HG03521 (cell line): ENCODE data around the gene DCDC1.
"Not testable (repeated sequence)": the region's sequence is repeated elsewhere in the genome, so short reads cannot be mapped to it uniquely, and the experiment has no call there.

Experiments
- ATAC-seq: cut with Tn5 transposase; IDR thresholded peaks from one replicate; pipeline ENCODE4 v1.9.1; 2021; ENCODE audit warnings: mild to moderate bottlenecking, moderate library complexity; ENCODE audit not compliant: unreplicated experiment

Gene DCDC1

DNA sequence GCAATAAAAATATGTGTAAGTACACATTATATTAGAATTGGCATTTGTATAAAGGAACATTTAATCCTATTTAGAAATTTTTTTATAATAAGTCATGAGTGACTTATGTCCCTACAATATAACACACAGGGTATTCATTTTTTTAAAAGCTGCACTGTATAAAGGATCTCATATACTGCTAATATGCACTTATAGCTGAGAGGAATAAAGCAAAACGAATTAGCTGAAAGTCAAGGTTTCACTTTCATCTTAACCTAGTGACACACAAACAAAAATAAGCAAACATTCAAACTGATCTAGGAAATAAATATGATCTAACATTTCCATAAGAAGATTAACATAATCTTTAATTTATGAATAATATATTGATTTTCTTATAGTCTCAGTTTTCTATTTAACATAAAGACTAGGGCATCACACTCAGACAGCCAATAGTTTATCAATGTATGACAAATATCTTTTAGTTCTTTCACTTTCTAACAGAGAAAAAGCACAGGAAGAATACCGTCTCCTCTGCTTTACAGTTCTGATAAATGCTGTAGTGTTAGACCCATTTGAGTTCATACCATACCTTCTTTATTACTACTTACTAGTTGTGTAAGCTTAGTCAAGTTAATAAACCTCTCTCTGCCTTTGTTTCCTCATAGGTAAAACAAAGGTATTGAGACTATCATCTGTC is 42.9 kb downstream of the DCDC1 start:
- ATAC-seq: no peak

DNA sequence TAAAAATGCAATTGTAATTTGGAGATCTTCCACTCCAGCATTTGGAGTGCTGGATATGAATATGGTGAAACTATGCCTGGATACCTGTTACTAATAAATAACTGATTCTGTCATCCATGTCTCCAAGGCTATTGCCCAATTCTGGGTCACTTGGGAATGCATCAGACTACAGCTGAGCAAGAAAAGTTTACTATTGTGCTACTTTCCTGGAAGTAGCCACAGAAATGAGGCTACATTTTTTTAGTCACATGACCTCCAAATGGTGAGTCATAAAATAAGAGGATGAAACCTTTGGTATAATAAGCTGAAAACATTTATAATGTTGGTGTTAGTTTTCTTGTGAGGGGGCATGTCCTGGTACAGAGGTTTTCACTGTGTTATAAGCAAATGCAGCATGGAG is 44.4 kb downstream of the DCDC1 start:
- no peak for ATAC-seq

DNA sequence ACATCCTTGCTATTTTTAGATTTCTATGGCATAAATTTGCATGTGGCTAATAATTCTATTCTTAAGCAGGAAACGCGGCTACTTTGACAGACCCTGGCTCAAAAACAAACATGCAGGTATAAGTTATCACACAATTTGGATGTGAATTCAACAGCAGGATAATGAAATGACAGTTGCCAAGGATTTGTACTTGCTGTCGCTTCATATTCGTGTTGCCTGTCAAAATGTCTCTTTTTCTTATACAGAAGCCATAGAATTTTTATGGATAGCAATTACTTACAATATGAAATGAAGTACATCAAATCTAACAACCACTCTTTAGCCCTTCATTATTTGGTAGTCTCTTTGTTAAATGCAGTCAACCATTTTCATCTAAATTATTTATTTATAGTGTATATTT is 46.4 kb downstream of the DCDC1 start:
- ATAC-seq: no peak

DNA sequence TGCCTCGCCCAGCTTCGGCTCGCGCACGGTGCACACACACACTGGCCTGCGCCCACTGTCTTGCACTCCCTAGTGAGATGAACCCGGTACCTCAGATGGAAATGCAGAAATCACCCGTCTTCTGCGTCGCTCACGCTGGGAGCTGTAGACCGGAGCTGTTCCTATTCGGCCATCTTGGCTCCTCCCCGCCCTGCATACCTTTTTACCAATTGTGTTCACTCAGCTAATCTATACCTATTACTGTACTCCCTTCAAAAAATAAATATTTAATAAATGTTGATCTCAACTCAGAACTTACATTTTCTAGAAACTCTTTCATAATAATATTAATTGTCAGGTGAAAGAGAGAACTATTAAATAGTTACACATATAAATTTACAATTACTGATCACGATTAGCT is 48.0 kb downstream of the DCDC1 start:
- ATAC-seq: not testable (repeated sequence)

DNA sequence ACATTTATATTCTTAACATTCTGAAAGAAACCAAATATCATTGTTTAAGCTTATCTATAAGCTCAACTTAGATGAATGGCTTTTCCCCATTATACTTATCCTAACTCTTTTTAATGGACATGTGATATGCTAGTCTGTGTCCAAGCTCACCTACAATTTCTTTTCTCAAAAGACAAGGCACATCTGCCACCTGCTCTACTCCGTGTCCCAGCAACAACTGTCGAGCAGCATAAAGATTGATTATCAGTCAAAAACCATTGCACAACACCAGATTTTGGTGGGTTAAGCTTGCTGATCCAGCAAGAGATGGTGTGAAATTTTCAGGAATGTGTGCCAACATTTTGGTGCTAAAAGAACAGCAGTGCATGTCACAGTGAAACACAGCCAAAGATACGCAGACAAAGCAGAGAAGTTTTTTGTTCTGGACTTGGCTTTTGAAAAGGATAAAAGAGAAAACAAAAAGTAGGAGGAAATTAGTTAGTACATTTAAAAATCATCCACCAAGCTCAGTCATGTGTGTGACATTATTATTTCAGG is 65.8 kb downstream of the DCDC1 start:
- no peak for ATAC-seq

DNA sequence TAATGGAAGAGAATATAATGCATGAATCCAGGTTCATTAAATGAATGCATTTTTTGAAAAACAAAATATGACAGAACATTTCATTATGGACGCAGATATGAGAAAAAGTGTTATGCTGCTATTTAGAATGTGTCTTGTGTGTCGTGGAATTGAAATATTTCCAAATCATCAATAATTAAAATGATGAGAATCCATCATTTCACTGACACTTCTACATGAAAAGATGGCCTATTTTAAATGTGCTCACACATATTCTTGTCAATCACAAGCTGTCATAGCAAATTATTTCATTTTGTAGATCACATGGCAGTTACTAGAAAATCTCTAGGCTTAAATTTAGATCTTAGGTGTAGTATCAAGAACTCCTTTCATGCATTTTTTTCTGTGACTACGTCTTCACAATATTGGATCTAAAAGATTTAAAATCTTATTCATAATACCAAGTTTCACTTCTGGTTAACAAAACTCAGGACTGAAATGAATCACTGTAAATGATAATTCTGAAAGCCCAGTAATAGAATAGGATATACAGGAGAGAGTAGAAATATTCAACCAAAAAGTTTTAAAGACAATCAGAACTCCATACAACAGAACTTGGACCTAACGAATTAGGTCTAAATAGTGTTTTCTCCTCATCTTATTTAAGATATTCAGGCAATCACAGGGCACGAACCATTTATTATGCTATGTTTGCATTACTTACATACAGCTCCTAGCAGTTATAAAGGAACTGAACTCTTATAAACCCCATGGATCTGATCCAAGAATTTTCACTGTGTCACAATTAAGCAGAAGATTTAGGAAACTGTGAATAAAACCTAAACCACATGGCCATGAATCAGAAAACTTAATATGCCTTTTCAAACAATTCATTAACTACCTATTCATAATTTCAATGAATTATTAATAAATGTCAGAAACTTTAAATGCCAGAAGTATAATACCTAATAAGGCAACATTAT is 67.7 kb downstream of the DCDC1 start:
- no peak for ATAC-seq

DNA sequence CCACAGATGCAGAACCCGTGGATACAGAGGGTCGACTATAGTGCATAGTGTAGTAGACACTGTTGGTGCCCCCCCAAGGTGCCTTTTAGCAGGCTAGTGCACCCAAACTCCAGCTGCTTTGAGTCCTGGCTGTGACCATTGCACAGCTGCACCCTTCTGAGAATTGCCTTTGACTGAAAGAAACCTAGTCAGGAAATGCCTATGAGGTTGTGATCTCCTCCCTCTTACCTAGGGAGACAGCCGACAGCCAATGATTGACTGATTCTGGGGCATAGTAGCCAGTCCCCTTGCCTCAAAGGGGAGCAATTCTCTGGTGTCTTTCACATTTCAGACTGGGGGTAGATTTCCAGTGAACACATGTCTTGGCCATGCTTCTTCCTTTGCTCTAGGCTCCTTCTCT is 74.2 kb downstream of the DCDC1 start:
- no peak for ATAC-seq

DNA sequence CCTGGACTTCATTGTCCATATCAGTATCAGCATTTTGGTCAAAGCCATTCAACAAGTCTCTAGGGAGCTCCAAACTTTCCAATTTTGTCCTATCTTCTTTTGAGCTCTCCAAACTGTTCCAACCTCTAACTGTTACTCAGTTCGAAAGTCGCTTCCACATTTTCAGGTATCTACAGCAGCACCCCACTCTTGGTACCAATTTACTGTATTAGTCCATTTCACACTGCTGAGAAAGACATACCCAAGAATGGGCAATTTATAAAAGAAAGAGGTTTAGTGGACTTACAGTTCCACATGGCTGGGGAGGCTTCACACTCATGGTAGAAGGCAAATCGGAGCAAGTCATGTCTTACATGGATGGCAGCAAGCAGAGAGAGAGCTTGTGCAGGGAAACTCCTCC is 96.0 kb downstream of the DCDC1 start:
- ATAC-seq: not testable (repeated sequence)

DNA sequence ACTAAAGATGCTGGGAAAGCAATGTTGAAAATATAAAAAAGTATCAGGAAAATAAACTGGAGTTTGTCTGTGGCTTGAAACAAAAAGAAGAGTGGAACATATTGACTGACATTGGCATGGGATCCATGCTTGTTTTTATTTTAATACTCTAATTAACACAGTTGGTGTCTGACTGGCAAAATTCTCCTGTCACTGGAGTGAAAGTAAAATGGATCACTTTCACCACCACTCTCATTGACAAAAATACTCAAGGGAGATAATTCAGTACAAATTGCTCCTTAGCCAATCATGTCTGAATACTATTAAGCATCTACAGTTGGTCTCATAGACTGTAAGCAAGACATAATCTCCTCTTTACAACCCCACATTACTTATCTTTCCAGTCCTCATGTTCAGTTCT is 101.8 kb downstream of the DCDC1 start:
- ATAC-seq: no peak

DNA sequence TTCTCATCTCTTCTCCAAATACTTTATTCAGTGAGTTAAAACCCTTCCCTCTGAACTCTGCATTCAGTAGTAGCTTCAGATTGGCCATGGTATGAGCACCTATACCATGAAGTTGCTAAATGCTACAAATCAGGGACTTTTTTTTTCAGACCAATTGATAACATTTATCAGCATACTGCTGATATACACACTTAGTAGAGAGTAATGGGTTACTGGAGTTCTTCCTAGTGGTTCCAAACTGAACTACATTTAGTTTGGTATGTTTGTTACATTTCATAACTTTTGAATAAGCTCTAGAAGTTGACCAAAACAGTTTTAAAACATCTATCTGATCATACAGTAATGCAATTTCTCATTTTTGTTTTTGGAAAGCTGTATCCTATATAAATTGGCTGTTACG is 104.7 kb downstream of the DCDC1 start:
- no peak for ATAC-seq

DNA sequence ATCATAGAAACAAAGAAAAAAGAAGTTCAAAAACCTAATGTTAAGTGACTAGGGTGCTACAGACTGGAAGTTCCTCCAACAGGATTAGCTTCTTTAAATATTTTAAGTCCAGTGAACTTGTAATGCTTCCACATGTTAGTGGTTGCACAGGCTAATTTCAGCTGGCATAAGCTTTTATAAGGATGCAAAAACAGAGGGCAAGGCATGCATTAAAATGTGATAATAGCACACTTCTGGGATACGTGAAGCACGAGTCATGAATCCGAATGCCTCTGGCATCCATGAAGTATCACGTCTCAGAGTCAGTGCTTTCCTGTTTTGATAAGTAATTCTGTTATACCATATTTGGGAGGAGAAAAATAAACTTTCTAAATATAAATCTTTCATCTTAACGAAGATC is 106.8 kb downstream of the DCDC1 start:
- ATAC-seq: no peak

DNA sequence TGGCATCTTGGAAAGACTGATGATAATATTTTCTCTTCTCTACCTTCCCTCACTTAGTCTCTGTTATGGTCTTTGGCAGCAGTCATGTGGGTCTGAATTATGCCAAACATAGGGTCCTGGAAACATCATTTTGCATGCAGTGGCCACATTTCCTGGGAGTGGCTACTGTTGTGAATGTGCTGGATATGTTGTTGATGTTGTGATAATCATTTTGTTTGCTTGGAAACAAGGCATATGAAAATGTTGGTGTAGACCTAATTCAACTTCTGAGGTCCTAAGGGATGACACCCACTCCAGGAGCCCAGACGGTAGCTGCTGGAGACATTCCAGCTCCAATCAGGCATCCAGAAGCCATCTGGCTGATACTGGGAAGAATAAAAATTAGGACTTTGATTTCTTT is 109.7 kb downstream of the DCDC1 start:
- no peak for ATAC-seq

DNA sequence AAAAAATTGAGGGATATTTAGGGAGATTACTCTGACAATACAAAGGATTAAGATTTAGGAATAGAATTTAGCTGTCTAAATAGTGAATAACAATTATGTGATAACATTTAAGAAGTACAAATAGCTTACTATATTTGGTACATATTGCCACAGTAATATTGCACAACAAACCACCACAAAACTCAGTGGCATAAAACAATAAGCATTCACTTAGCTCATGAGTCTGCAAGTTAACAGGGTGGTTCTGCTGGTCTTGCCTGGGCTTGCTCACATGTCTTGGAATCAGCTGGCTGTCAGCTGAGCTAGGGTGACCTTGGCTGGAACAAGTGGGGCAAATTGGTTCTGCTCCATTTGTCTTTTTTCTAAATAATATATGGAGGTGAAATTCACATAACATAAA is 115.1 kb downstream of the DCDC1 start:
- ATAC-seq: no peak

DNA sequence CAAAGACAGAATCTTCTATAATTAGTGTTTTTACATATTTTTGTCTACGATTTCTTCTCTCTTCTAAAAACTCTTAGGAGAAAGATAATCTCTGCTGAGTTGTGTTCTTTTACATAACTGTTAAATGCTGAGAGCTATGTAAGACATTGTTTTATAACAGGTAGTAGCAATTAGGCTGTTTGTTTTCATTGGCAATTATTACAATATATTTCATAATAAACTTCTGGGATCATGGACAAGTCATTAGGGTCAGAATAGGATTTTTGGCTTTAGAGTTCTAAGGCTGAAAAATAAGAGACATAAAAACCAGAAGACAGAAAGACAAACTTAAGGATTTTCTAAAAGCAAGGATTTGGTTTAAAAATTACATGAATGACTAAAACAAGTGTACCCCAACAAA is 120.8 kb downstream of the DCDC1 start:
- ATAC-seq: no peak

DNA sequence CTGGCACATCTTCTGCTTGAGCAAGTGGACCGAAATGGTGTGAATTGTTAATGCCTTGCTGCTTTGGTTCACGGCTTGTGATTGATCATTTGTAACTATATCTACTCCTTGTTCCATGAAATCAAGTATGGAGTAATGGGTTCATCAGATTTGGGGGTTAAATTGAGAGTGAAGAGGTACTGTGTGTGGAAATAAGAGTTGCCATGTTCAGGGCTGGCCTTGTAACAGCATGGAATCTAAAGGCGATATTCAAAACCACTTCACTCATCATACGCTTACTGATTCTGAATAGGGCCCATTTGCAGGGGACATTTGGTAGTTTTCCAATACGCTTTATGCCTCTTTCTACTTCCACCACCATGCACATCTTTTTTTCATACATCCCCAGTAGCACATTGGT is 122.2 kb downstream of the DCDC1 start:
- ATAC-seq: no peak

DNA sequence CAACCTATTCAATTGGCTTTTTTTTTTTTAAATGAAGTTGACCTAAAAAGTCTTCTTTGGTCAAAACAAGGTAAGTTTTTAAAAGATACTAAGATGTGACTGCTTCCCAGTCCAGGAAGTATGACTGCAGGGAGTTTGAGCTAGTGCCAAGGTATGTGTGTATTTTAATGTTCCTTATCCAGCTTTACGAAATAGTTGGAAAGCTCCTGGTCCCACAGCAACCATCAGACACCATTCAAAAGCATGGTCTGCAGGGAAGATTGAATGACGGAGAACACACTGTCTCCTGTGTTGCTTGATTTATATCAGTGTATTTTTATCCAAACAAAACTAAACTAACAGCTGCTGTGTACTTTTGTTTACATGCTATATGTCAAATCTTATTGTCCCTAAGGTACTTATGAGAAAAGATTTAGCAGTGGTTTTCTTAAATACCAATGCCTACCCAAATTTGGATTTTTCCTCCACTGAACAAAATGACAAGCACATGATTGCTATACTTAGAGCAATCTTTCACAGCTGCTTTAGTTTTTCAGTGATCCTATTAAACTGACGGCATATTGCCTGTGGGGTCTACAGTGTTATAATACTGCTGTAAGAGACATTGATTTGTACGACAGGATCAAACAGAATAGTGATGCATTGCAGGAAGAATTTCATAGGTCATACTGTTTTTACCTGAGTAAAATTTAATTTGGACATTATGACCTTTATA is 122.9 kb downstream of the DCDC1 start:
- no peak for ATAC-seq

DNA sequence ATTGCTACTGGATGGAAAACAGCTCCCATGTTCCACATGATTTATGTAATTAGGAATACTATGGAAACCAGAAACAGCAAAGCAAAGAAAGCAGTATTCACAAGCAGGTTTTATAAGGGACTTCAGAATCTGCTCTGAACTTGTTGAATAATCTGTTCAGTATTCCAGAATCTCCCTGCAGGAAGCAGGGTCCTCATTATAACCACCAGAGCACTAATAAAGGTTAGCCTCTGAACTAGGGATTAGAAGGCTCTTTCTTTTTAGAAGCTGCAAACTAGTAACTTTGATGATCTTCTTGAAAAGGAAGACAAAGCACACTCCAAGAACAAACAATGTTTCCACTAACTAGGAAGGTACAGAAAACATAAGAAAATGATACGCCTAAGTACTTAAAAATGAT is 125.8 kb downstream of the DCDC1 start:
- ATAC-seq: no peak

DNA sequence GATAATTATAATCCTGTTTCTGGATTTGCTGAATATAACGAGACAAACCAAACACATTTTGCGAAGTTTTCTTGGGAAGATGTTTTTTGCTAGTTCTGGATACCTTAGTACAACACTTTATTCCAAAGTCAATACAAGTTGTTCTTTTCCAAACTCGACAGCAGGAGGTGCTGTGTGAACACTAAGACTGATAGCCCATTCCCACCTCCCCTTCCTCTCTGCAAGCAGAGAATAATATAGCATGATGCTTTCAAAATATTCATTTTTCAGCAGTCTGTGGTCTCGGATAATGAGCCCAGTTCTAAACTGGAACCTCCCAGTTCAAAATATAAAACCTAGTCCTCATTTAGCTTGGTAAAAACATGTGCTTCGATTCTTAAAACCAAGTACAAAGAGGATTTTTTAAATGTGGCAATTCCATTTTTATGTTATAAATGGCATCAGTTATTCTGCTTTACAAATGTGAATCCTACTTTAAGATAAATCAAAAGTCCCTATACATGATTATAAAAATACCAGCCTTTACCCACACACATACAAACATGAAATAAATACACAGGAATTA is 129.1 kb downstream of the DCDC1 start:
- ATAC-seq: no peak

DNA sequence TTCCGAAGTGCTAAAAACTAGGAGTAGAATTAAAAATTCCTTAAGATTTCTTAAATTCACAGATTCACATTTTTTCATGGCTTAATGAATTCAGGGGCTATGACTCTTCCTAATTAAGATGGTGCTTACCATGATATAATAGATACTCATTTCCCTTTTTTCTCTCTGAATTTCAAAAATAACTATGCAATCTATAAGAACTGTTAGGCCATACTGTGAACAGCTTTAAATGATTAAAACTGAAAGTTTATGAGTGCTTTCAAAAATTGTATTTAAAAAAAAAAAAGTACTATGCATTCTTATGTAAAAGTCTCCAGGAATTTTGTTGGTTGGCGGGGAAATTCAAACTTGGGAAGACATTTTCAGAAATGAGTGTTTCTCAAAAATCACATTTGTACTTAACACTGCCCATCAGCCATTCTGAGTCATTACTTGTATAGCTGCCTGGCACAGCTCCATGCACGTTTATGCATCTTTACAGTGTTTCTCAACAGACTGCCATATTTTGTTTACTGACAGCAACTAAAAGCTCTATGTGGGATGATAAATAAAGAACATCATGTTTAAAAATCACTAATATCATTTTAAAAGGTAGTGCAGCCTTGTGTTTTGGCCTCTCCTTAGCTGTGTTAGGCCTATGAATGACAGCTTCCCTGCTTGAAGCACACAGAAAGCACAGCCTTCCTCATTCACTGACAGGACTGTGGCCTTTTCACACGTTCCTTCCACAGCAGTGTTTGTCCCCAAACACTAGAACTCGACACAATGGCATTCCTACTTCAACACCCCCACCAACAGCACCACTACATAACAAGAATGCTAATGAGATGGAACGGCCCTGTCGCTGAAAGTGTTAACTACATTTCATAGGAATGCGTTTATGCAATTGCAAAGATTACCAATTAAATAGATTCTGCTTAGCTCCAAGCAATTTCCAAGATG is 131.4 kb downstream of the DCDC1 start:
- no peak for ATAC-seq

DNA sequence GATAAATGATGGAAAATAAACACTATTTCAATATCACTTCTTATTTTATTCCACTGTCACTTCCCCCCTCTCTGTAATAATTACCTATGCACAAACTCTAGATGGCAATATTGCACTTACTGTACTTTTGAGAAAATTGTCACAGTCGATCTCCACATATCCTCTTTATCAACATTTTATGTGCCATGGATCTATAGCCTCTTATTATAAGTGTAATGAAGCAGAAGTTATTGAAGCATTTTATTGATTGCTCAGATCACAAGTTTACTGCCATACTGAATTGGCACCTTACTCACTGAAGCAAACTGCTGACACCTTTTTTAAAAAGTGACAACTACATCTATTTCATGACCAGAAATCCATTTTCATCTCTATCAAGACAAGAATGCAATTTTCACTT is 133.4 kb downstream of the DCDC1 start:
- no peak for ATAC-seq
